Stimulated activated CD4-positive, alpha-beta T cell treated with anti-CD3 and anti-CD28 coated beads, Interleukin-2, amount 100 ng/mL, for 48 hours (primary cell): ENCODE measurements around the gene MICALL2.

Source experiments
- DNase-seq, 2 donors: peaks; one replicate each; pipeline ENCODE4 v3.0.0-alpha.2; 2020

The MICALL2 gene

DNA sequence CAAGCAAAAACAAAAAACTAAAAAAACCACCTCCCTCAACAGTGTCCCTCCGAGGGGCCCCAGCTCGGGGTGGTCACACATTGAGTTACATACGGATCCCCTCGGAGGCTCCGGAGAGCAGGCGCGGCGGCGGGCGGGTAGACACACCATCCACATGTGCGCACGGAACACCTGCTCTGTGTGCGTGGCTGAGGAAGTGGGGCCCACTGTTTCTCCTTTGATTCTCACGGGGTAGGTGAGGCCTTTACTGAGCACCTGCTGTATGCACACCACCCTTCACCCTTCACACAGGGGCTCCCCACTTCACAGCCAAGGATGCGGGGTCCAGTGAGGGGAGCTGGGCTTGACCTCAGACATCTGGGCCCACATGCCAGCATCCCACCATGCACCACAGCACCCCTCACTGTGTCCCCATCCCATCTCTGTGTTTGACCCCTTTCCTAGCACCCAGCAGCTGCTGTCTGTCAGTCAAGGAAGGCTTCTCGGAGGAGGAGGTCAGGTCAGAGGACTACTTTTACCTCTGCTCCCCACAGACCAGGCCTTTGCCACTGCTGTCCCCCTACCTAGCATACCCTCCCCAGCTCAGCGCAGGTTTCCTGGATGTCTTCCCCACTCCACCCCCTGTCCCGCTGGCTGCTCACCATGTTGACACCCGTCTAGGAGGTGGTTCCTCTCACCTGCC, 71.1 kb downstream of the MICALL2 start:
- no peak for DNase-seq

DNA sequence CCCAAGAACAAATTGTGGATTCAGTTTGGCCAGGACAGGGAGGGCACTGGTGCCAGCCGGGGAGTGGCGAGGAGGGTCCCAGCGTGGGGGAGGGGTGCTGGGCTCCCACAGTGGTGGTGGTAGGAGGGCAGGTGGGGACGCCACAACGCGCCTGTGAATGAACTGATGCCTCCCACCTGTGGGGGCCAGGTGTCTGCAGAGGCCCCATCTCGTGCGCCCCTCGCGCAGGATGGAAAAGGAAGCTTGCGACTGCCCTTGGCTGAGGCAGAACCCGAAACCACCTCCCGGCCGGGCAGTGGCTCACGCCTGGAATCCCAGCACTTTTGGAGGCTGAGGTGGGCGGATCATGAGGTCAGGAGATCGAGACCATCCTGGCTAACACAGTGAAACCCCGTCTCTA, 72.0 kb downstream of the MICALL2 start:
- no peak for DNase-seq

DNA sequence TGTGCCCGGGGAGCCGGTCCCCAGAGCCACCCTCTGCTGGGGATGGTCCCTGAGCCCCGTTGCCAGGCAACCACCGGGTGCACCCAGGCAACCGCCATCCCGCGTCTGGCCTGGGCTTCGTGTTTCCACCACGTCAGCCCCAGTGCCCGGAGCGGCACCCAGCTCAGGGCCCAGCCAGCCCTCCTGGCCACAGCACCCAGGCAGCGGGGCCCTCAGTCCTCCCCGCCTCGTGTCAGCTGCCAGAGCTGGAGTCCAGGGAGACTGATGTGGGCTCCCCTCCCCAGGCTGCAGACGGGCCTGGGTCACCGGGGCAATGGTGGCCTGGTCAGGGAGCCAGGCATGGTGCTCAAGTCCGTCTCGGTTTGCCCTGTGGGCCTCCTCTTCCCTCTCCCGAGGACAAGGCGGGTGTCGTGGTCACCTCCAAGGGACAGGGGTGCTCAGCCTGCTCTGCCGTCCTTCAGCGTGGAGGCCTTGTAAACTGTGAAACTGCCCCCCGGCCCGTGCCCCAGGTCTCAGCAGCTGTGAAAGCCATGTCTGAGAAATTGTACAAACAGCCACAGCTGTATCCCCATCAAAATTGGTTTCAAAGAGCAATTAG, 72.5 kb downstream of the MICALL2 start:
- no peak for DNase-seq

DNA sequence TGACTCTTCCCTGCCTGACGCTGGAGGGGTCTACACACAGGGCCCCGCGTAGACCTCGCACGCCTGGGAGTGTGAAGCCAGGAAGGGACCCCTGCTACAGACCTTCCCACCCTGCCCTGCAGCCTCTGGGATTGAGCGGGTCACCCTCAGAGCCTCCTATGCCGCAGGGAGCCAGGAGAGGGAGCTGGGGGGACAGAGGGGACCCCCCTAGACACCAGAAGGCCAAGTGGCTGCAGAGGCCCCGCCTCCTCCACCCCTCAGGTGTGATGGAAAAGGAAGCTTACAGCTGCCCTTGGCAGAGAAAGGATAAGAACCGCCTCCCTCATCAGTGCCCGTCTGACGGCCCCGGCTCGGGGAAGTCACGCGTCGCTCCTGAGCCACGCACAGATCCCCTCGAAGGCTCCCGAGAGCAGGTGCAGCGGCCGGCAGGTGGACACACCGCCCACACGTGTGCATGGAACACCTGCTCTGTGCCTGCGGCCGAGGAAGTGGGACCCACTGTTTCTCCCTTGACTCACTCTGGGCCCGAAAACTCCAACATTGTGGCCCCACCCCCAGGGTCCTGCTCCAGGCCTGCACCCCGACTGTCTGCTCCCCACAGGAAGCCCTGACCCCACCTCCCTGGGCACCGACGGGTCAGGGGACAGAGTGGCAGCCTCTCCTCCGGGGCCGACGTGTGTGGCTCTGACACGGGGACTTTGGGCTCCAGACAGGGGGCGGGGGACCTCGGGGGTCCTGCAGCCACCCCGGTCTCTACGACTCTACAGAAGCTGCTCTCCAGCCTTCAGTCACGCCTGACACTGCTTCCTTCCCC, 73.3 kb downstream of the MICALL2 start:
- no peak for DNase-seq

DNA sequence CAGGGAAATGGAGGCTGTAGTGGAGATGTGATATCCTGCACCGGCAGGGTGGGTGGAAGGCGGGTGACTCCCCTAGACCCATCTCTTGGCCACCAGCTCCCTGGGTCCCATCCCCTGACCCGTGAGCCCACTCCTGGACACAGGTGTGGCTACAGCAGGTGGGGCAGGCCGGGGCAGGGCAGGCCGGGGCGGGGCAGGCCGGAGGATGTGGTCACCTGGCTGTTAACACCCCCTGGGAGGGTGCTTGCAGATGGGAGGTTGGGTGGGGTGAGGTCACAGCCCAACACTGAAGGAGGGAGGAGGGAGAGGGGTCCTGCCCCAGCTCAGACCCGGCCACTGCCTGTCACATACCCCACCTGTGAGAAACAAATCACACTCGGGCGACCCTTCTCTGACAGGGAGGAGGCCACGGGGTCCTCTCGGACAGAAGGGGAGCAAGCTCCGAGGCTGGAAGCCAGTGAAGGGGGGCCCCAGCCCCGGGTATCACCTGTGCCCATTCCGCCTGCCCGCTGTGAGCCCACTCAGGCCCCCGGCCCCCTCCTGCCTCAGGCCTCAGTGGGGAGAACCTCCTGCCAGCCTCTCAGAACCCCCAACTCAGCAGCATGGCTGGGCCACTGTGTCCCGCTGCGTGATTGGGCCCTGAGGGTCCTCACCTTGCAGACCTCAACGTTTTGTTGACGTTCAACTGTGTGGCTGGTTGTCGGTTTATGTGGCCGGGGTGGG, 74.0 kb downstream of the MICALL2 start:
- no peak for DNase-seq
